ENCODE results near the gene TTL. TPM values are rescaled to one million over a fixed set of nuclear protein-coding genes. Genes with fewer than 3 reads are reported as not detected.

TTL gene
- total RNA-seq, 4 donors from 2014 or later, result 14.8 to 25.5 (median 21.2) TPM

- intact Hi-C loops (cut with DNase I; ENCODE audit: low total_unique reads), result no loop called here
- no peak for TF ChIP-seq POLR2A (IDR thresholded peaks at IDR 0.05)
- no peak for TF ChIP-seq CTCF (IDR thresholded peaks at IDR 0.05)
- WGBS, 2 donors, result 88% methylated on average over 7 of the region's 7 CpGs
- no peak for DNase-seq (ENCODE audit: low spot score in 2 of 2)
- H3K4me3 ChIP-seq (ENCODE audit: low read depth, poor library complexity, severe bottlenecking), result no peak overlapping the region
Measured at GRCh38 chr2:112572005-112572404, 90.0 kb downstream of the TTL start.

GRCh38 chr2:112577756-112578155 lies 95.8 kb downstream of the TTL start:
- intact Hi-C loops (cut with DNase I; ENCODE audit: low total_unique reads), result no loop called here
- no peak for TF ChIP-seq CTCF (IDR thresholded peaks at IDR 0.05)
- no peak for TF ChIP-seq POLR2A (IDR thresholded peaks at IDR 0.05)

GRCh38 chr2:112579241-112579640 lies 97.3 kb downstream of the TTL start:
- TF ChIP-seq CTCF (IDR thresholded peaks at IDR 0.05) (no peak), POLR2A (IDR thresholded peaks at IDR 0.05) (no peak)
- DNase-seq (ENCODE audit: low spot score in 2 of 2), result no peak
- H3K4me3 ChIP-seq (ENCODE audit: low read depth, poor library complexity, severe bottlenecking), result no peak overlapping the region
- intact Hi-C loops (cut with DNase I; ENCODE audit: low total_unique reads), result no loop called here

More at GRCh38 chr2:112577756-112578155, 95.8 kb downstream of the TTL start:
- 63 to 67% methylated on average over 5 of the region's 5 CpGs for WGBS, 2 donors
- H3K4me3 ChIP-seq (ENCODE audit: low read depth, poor library complexity, severe bottlenecking), result no peak overlapping the region
- no peak for DNase-seq (ENCODE audit: low spot score in 2 of 2)

GRCh38 chr2:112580084-112580483 lies 98.1 kb downstream of the TTL start:
- TF ChIP-seq CTCF (IDR thresholded peaks at IDR 0.05), result no peak
- TF ChIP-seq POLR2A (IDR thresholded peaks at IDR 0.05), result no peak
- H3K4me3 ChIP-seq (ENCODE audit: low read depth, poor library complexity, severe bottlenecking), result no peak overlapping the region
- 90 to 96% methylated on average over 7 of the region's 7 CpGs for WGBS, 2 donors
- DNase-seq (ENCODE audit: low spot score in 2 of 2), result peak in 1 of 2 donors; percentile 57
- intact Hi-C loops (cut with DNase I; ENCODE audit: low total_unique reads), result no loop called here

- H3K4me3 ChIP-seq (ENCODE audit: low read depth, poor library complexity, severe bottlenecking), result no peak overlapping the region
- 34 to 39% methylated on average over 10 of the region's 10 CpGs for WGBS, 2 donors
- intact Hi-C loops (cut with DNase I; ENCODE audit: low total_unique reads), result no loop called here
- peak in 1 of 2 donors; percentile 56 for DNase-seq (ENCODE audit: low spot score in 2 of 2)
- no peak for TF ChIP-seq POLR2A (IDR thresholded peaks at IDR 0.05)
- peak in 1 of 3 donors; percentile 10 for TF ChIP-seq CTCF (IDR thresholded peaks at IDR 0.05)
Measured at GRCh38 chr2:112582314-112582746, 100.4 kb downstream of the TTL start.

GRCh38 chr2:112583497-112584133 lies 101.7 kb downstream of the TTL start:
- no peak for TF ChIP-seq CTCF (IDR thresholded peaks at IDR 0.05)
- TF ChIP-seq POLR2A (IDR thresholded peaks at IDR 0.05), result no peak
- WGBS, 2 donors, result 29 to 40% methylated on average over 19 of the region's 19 CpGs

More at GRCh38 chr2:112583497-112584133, 101.7 kb downstream of the TTL start:
- DNase-seq (ENCODE audit: low spot score in 2 of 2), result no peak
- intact Hi-C loops (cut with DNase I; ENCODE audit: low total_unique reads), result no loop called here
- peak overlapping the region; percentile 60 for H3K4me3 ChIP-seq (ENCODE audit: low read depth, poor library complexity, severe bottlenecking)
